ENCODE results near the gene CCDC182. TPM values are rescaled to one million over a fixed set of nuclear protein-coding genes. Genes with fewer than 3 reads are reported as not detected.

Gene CCDC182
- total RNA-seq, 1 experiment from 2014 or later, result not detected

DNA sequence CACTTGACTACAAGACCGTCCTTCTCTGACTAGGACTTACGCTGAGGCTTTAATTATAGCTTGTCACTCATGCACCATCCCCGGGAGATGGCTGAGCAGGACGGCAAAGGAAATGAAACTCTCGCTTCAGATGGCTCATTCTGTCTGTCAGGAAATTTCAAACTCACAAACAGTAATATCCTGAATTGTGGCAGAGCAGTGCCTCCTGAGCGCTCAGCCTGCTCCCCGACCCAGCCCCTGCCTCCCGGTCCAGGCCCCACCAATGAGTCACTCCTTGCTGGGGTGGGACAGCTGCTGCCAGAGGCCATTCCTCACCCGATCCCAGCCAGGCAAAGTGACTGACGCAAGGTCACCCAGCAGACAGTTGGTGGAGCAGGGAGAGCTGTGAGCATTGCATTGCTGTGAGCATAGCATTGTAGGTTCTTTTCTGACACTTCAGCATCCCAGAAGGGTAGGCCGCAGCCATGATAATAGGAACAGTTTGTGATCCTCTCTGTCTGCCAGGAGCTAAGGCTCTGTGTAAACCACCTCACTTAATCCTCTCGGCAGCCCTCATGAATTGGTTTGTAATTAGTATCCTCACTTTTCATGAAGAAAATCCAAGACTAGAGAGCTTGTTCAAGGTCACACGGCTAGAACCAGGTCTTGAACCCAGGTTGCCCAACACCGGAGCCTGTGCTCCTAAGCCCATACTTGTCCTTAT is 20.9 kb downstream of the CCDC182 start:
- Mint-ChIP-seq H3K4me3 (ENCODE audit: low read depth, unreplicated experiment) (no peak overlapping the region), H3K27ac (ENCODE audit: unreplicated experiment) (no peak overlapping the region), H3K4me1 (ENCODE audit: low read depth, unreplicated experiment) (no peaks in the 10 kb centered on the region), H3K27me3 (ENCODE audit: unreplicated experiment) (peaks cover 81% of the 10 kb centered on the region), H3K9me3 (ENCODE audit: low read depth, unreplicated experiment) (no peaks in the 10 kb centered on the region), H3K36me3 (ENCODE audit: insufficient read depth, unreplicated experiment) (no peaks in the 10 kb centered on the region)
- TF ChIP-seq, protein P1, sequence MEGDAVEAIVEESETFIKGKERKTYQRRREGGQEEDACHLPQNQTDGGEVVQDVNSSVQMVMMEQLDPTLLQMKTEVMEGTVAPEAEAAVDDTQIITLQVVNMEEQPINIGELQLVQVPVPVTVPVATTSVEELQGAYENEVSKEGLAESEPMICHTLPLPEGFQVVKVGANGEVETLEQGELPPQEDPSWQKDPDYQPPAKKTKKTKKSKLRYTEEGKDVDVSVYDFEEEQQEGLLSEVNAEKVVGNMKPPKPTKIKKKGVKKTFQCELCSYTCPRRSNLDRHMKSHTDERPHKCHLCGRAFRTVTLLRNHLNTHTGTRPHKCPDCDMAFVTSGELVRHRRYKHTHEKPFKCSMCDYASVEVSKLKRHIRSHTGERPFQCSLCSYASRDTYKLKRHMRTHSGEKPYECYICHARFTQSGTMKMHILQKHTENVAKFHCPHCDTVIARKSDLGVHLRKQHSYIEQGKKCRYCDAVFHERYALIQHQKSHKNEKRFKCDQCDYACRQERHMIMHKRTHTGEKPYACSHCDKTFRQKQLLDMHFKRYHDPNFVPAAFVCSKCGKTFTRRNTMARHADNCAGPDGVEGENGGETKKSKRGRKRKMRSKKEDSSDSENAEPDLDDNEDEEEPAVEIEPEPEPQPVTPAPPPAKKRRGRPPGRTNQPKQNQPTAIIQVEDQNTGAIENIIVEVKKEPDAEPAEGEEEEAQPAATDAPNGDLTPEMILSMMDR (IDR thresholded peaks at IDR 0.05; ENCODE audit: unreplicated experiment), result no peak
- DNase-seq, result no peak
- intact Hi-C loops (cut with micrococcal nuclease; ENCODE audit: unreplicated experiment), result no loop called here
- no TSS peak for BruUV-seq (replicated peaks)
- CTCF ChIA-PET, result no interaction called here

DNA sequence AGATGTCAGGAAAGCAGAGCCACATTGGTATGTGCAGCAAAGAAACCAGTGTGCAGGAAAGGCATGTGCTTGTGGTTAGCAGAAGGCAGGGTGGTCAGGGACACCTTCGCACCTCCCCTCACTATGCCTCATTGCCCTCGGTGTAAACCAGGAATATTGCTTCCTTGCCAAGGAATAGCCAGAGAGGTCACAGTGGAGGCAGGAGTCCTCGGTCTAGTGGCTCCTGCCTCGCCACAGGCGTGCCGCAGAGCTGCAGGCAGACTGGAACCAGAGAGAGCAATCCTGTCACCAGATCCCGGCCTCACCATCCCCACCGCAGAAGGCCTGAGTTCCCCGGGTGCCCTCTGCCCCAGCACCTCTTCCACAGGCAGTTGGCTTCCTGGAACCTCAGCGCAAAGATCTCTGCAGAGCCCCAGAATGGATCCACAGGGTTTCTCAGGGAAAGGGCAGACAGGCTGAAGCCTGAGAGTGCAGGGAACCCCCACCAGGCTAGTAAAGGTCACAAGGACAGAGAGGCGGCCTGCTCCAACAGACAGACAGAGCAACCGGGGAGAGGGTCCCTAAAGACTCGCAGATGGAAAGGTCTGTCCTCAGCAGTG is 21.6 kb downstream of the CCDC182 start:
- H3K4me1 Mint-ChIP-seq (ENCODE audit: low read depth, unreplicated experiment), result no peaks in the 10 kb centered on the region
- H3K36me3 Mint-ChIP-seq (ENCODE audit: insufficient read depth, unreplicated experiment), result no peaks in the 10 kb centered on the region
- no peak for DNase-seq
- peaks cover 81% of the 10 kb centered on the region for H3K27me3 Mint-ChIP-seq (ENCODE audit: unreplicated experiment)
- H3K4me3 Mint-ChIP-seq (ENCODE audit: low read depth, unreplicated experiment), result no peak overlapping the region
- no peak overlapping the region for H3K27ac Mint-ChIP-seq (ENCODE audit: unreplicated experiment)
- intact Hi-C loops (cut with micrococcal nuclease; ENCODE audit: unreplicated experiment), result no loop called here
- BruUV-seq (replicated peaks), result no TSS peak
- no peaks in the 10 kb centered on the region for H3K9me3 Mint-ChIP-seq (ENCODE audit: low read depth, unreplicated experiment)
- CTCF ChIA-PET, result no interaction called here
- TF ChIP-seq, protein P1 (IDR thresholded peaks at IDR 0.05; ENCODE audit: unreplicated experiment), result no peak

DNA sequence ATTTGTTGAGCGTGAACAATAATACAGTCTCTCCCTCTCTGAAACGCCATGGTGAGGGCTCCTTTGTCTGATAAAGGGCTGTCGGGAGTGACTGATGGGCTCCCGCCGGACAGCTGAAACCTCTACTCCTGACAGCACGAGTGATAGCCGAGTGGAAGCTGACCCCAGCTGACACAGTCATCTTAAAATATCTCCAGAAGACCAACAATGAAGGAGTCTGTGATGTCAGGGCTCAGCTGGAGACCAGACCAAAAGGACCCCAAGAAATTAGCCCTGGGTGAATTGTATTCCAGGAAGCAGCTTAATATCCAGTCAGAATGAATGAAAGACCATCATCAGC is 22.4 kb downstream of the CCDC182 start:
- Mint-ChIP-seq H3K27ac (ENCODE audit: unreplicated experiment) (no peak overlapping the region), H3K27me3 (ENCODE audit: unreplicated experiment) (peaks cover 81% of the 10 kb centered on the region), H3K4me3 (ENCODE audit: low read depth, unreplicated experiment) (no peak overlapping the region), H3K4me1 (ENCODE audit: low read depth, unreplicated experiment) (no peaks in the 10 kb centered on the region), H3K9me3 (ENCODE audit: low read depth, unreplicated experiment) (no peaks in the 10 kb centered on the region), H3K36me3 (ENCODE audit: insufficient read depth, unreplicated experiment) (no peaks in the 10 kb centered on the region)
- intact Hi-C loops (cut with micrococcal nuclease; ENCODE audit: unreplicated experiment), result no loop called here
- TF ChIP-seq, protein P1 (IDR thresholded peaks at IDR 0.05; ENCODE audit: unreplicated experiment), result no peak
- no peak for DNase-seq
- no TSS peak for BruUV-seq (replicated peaks)
- CTCF ChIA-PET, result interaction anchor here (0.6 kb wide), 1 partner anchor 462 kb away, joined by 4 read pairs; no protein-coding TSS in a partner anchor

DNA sequence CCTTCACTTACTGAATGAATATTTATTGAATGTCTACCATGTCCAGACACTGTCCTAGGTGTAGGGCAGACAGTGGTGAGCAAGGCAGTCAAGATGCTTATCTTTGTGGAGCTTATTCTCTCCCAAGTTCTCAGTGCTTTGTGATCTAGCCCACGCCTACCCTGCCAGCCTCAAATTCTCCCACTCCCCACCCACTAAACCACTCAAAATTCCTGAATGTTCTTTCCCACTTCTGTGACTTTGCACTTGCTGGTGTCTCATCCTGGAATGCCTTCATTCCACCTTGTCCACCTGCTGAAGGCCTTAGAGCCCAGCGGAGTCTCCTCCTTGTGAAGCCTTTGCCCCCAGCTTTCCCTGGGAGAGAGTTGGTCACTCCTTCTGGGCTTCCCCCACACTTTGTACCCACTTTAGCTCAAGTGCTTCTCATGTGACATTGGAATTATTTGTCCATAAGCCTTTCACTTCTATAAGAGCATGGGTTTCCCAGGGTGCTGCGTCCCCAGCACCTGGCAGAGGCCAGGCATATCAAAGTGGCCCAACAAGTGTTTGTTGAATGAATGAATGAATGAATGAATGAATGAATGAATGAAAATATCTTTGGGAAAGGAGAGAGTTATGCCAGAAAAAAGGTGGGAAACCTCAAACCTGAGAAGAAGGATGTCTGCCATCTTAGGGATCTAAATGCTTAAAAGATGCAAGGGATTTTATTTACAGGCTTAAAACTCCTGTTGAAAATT is 23.0 kb downstream of the CCDC182 start:
- no peaks in the 10 kb centered on the region for H3K9me3 Mint-ChIP-seq (ENCODE audit: low read depth, unreplicated experiment)
- no peak overlapping the region for H3K27ac Mint-ChIP-seq (ENCODE audit: unreplicated experiment)
- intact Hi-C loops (cut with micrococcal nuclease; ENCODE audit: unreplicated experiment), result no loop called here
- CTCF ChIA-PET, result no interaction called here
- no TSS peak for BruUV-seq (replicated peaks)
- TF ChIP-seq, protein P1 (IDR thresholded peaks at IDR 0.05; ENCODE audit: unreplicated experiment), result no peak
- H3K4me3 Mint-ChIP-seq (ENCODE audit: low read depth, unreplicated experiment), result no peak overlapping the region
- no peak for DNase-seq
- no peaks in the 10 kb centered on the region for H3K36me3 Mint-ChIP-seq (ENCODE audit: insufficient read depth, unreplicated experiment)
- peaks cover 84% of the 10 kb centered on the region for H3K27me3 Mint-ChIP-seq (ENCODE audit: unreplicated experiment)
- H3K4me1 Mint-ChIP-seq (ENCODE audit: low read depth, unreplicated experiment), result no peaks in the 10 kb centered on the region
